Left ventricle myocardium superior (tissue), 1 donor: ENCODE data around the gene HIBADH. TPM values are rescaled to one million over a fixed set of nuclear protein-coding genes. Genes with fewer than 3 reads are reported as not detected.
"Not testable (repeated sequence)": the region's sequence is repeated elsewhere in the genome, so short reads cannot be mapped to it uniquely, and the experiment has no call there.

Experiments used
- ATAC-seq: fragments of 200-7000 bp; cut with Tn5 transposase; one replicate; pipeline ENCODE4 v1.9.1; 2020; ENCODE audit warnings: mild to moderate bottlenecking, moderate library complexity
- DNase-seq: peaks from one replicate; pipeline ENCODE4 v3.0.0-alpha.2; 2020
- intact Hi-C: fragments of 100-400 bp; cut with micrococcal nuclease; formaldehyde crosslinking; loops from one replicate; pipeline ENCODE4 v1.11.0; 2022
- total RNA-seq: library from RNA; stranded (reverse); fragmentation: NEBNext Ultra II Directional; extraction: Animal tissue kit (Norgen Biotek cat#: 25700); gene quantifications from one replicate; pipeline ENCODE4 v1.2.1, GENCODE V29; 2021
- donor health status: DM: no; HTN: yes; CAD: no; lungs with severe emphysema.

The HIBADH gene
- total RNA-seq, 1 donor from 2014 or later = 109 TPM

DNA sequence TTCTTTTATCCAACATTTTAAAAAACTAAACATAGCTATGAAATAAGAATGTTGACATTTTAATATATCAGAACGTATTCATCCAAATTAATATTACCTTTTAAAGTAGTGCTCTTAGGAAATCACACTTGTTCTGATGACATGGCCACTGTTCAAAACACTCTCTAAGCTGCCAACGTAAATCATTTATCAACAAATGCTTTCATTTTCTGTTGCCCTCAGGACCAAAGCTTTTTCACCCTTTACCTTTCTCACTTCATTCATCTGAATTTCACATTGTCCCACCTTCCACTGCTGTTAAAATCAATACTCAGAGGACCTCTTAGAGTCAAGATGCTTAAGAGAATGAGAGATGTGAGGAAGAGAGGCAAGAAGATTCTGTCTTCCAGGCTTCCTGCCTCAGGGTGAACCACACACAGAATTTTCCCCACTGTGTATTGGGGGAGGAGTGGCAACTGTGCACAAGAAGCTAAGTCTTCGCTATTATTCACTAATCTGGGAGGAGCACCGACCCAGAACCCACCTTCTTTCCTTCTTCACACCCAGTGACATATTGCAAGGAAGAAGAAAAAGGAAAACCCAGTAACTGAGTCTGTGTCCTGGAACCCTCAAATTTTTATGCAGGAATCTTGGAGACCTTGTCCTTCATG, 21.0 kb downstream of the HIBADH start:
- intact Hi-C loops = no loop called here
- DNase-seq (no peak), ATAC-seq (peak; percentile 60)

DNA sequence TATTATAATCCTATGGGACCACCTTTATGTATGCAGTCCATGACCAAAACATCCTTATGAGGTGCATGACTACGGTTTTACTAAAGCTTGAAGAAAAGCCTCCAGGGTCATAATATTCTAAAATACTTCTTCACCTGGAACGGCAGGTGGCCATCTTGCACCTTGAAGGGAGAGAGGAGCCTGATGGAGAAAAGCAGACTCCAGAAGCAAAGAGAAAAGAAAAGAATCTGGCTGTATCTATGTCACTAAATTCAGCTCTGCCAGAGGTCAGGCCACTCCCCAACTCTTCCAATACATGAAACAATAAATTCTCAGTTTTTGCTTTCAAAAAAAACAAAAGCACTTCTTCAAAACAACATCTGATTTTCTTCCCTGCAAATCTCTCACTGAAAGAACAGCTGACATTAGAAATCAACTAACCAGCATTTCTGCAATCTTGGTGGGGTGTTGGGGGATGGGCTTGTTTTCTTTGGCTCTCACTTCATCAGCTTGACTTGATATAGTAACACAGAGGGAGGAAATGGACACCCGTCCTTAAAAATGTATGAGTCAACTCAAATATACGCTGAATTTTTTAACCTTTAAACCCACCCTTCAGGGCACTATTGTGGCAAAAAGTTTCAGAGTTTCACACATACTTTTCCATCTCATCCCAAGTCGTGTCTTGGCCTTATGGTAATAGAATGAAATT, 21.7 kb downstream of the HIBADH start:
- ATAC-seq (peak; percentile 81), DNase-seq (no peak)
- intact Hi-C loops = no loop called here

DNA sequence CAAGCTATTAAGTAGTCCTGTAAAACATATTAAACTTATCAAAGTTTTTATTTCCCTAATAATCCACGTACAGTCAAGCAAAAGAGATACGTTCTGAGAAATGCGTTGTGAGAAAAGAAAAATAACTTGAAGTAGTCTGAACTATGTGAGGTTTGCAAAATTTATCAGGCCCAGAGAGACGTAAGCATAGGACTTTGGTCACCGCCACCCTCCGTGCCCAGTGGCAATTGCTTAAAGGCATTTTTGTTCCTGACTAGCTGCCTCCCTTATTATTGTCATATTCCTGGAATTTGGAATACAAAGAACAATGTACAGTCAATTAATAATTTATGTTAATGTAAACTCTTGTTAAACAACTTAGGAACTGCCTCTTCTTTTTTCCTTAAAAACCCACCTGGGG, 22.8 kb downstream of the HIBADH start:
- ATAC-seq (no peak), DNase-seq (no peak)
- intact Hi-C loops = no loop called here

DNA sequence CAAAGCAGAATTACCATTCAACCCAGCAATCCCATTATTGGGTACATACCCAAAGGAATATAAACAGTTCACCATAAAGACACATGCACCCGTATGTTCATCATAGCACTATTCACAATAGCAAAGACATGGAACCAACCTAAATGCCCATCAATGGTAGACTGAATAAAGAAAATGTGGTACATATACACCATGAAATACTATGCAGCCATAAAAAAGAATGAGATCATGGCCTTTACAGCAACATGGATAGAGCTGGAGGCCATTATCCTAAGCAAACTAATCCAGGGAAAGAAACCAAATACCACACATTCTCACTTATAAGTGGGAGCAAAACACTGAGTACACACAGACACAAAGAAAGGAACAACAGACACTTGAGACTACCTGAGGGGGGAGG, 23.6 kb downstream of the HIBADH start:
- intact Hi-C loops, DNase-seq, ATAC-seq: not testable (repeated sequence)

DNA sequence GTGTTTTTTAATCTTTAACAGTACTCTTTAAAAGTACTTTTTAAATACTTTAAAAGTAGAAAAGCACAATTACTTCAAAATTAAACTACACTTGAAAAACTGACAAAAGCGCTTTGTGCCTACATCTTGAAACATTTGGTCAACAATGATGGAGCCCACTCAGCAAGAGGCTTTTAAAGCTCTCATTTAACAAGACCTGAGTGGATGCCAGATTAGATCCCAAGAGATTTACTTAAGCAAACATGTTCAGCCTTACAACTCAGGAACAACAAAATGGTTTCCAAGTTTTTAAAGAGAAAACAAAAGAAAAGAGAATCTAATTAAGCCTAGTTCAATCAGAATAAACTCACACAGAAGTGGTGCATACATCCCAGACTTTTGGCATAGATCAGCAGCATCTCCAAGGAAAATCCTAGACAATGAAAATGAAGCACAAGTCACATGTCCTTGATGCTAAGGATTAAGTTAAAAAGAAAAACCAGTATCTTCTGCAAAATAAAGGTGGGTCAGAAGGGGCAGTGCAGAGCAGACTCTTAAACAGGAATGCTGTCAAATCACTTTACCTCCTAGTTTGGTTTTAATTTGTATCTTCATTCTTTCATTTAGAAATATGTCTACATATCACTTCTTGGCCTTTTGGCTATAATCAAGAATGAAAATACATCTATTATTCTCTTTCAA, 26.2 kb downstream of the HIBADH start:
- no peak for DNase-seq
- intact Hi-C loops = no loop called here
- peak; percentile 65 for ATAC-seq

DNA sequence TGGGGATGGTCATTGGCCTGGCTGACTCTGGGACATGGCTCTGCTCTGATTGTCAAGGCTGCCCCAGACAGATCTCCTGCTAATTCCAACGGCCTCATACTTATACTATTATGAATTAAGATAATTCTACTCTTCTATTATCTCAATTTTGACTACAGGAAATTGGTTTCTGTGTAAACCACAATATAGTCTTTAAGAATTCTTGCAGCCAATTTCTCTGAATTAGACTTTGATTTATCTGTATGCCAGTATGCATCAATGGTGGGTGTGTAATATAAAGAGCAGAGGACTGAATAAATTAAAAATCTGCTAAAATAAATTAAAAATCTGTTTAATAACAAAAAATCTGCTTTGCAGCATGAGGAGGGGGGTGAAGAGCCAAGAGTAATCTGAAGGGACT, 27.0 kb downstream of the HIBADH start:
- DNase-seq (no peak), ATAC-seq (no peak)
- intact Hi-C loops = no loop called here

DNA sequence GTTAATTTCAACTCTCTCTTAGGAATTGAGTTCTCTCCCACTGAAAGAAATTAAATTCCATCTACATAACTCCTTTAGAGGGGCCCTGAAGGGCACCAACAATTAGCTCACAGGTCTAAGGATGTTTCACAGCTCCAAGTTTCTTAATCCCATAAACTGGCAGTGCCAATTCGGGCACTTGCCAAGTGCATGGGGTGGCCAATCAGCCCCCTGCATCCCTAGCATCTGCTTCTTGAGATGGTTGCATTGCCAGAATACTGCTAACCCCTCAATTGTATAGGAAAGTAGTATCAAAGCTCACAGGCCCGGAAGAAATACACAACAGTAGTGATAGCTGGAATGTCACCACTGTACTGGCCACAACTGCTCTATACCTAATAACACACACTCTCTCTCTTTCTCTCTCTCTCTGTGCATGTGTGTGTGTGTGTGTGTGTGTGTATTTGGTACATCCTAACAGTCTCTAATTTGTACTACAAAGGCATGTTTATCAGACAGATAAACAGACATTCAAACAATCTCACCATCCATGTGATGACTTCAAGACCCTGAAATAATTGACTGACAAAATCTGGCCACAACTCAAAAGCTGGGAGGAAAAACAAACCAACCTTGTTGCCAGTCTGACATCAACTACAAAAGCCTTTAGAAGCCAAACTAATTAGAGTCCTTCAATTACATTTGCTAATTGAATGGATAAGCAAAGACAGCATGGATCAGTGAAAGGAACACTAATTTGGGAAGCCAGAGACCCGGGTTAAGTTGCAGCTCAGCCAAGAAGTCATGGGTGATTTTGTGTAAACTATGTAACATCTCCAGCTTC, 27.8 kb downstream of the HIBADH start:
- intact Hi-C loops = no loop called here
- DNase-seq = no peak
- ATAC-seq = no peak

DNA sequence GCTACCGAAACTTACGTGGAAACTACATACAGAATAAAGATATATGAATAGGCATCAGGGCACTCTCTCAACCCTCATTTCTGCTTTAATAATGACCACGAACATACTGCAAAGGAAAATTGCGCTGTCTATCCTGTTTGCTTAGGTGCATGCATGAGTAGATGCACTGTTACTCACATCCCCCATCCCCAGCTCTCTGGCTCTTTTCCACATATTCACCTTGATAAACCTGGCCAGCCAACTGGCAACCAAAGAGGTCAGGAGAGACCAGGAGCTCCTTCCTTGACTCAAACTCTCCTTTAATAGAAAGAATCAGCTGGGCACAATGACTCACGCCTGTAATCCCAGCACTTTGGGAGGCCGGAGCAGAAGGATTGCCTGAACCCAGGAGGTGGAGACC, 29.6 kb downstream of the HIBADH start:
- intact Hi-C loops = no loop called here
- ATAC-seq (no peak), DNase-seq (no peak)

DNA sequence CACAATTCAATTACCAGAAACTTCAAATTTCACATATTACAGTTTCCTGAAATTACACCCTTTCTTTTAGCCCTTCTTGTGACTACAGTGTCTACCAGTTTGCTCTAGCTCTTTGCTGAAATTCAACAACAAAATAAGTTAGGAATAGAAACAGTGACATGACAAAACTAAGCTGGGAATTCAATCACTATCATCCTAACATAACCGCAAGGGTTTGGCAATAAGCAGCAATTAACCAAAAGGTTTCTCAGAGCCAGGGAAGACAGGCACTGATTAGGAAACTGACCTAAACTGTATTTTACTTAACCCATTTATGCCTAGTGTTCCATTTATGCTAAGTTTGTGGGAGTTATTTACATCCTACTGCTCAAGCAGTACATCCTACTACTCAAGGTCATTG, 31.3 kb downstream of the HIBADH start:
- DNase-seq = no peak
- ATAC-seq = no peak
- intact Hi-C loops = no loop called here

DNA sequence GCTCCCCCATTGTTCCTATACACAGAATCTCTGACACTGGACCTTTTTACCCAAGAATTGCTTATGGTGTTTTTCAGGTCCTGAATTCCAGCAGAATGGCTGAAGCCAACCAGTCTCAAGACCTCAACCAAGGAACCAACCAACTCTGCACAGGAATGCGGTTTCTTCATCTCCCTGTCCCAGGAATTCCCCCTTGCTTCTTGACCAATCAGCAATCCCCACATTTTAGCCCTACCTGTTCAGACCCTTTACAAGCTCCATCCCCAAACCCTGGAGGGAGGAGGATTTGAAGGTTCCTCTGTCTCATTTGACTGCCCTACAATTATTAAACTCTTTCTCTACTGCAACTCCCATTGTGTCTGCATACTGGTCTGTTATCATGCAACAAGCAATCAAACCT, 35.5 kb downstream of the HIBADH start:
- intact Hi-C loops = no loop called here
- DNase-seq = no peak

DNA sequence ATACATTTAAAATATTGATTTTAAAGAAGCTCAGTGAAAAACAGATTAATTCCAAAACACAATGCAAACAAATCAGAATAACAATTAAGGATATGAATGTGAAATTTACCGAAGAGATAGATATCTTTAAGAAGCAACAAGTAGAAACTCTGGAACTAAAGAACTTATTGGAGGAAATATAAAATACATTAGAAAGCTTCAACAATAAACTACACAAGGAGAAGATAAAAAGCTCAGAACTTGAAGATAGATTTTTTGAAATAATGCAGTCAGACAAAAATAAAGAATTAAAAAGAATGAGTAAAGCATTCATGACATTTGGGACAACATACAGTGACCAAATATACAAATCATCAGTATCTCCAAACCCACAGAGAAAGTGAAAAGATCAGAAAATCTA, 43.2 kb downstream of the HIBADH start:
- DNase-seq = no peak
- no peak for ATAC-seq
- intact Hi-C loops = no loop called here

More for the DNA sequence above, 35.5 kb downstream of the HIBADH start:
- ATAC-seq = no peak

DNA sequence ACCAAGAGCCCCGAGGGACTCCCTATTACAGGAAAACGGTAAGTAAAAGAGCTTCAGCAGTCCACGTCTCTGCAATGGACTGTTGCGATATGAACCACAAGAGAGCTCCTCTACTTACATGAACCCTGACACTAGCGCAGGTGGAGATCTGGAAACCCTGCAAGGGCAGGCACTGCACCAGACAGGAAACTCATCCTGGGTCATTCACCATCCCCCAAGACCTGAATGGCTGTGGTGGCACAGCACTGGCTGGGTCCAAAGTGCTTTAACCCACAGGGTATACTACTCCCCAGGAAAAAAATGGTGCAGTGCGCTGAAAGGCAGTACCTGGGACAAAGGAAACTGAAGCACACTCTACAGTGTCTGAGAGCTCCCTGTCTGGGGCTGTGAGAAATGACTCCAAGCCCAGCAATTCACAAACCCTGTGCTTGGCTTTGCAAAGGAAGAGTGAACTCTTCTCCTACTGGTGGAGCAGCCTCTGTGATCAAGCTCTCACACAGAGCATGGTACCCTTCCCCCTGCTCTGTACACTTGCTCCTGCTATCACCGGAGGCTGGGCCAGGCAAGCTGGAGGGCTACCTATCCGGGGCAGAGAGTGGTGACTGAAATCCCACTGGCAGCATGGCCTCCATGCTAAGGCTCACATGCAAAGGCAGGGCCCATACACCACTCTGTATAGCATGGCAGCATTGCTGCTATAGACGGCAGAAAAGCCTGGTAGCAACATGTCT, 44.9 kb downstream of the HIBADH start:
- intact Hi-C loops = no loop called here
- DNase-seq (no peak), ATAC-seq (no peak)

DNA sequence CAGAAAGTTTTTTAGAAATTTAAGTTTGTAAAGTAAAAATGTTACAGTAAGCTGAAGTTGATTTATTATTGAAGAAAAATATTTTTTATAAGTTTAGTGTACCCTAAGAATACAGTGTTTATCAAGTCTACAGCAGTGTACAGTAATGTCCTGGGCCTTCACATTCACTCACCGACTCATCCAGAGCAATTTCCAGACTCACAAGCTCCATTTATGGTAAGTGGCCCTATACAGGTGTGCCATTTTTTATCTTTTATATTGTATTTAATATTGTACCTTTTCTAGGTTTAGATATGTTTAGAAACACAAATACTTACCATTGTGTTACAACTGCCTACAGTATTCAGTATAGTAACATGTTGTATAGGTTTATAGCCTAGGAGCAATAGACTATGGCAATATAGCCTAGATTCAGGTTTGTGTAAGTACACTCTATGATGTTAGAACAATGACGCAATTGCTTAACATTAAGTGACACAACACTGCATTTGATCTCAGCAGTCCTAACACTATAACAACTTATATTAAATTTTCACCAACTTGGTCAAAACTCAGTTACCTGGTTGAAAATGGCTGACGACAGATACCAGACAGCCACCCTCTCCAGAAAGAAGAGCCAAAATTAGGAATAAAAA, 45.7 kb downstream of the HIBADH start:
- intact Hi-C loops = no loop called here
- DNase-seq (no peak), ATAC-seq (no peak)

DNA sequence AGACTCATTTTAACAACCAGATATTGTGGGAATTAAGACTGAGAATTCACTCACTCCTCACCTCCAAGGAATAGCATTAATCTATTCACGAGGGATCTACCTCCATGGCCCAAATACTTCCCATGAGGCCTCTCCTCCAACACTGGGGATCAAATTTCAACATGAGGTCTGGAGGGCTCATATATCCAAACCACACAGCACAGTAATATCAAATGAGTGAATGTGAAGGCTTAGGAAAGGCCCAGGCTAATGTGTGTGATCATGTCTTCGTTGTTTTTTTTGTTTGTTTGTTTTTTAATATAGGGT, 46.5 kb downstream of the HIBADH start:
- DNase-seq (no peak), ATAC-seq (no peak)
- intact Hi-C loops = no loop called here

DNA sequence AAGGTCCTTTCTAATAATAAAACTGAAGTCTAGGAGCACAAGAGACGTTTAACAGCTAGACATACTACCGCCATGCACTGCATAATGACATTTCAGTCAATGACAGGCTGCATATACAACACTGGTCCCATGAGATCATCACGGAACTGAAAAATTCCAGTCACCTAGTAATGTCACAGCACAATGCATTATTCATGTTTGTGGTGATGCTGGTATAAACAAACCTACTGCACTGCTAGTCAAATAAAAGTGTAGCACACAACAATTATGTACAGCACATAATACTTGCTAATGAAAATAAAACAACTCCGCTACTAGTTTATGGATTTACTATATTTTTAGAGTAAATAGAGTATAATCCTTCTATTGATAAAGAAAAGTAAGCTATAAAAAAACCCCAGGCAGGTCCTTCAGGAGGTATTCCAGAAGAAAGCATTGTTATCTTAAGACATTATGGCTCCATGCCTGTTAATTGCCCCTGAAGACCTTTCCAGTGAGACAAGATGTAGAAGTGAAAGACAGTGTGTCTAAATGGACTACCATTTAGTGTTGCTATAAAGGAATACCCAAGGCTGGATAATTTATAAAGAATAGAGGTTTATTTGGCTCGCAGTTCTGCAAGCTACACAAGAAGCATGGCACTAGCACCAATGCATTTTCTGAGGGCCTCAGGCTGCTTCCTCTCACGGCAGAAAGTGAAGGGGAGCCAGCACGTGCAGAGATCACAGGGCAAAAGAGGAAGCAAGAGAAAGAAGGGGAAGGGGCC, 47.1 kb downstream of the HIBADH start:
- DNase-seq = no peak
- no peak for ATAC-seq
- intact Hi-C loops = no loop called here

DNA sequence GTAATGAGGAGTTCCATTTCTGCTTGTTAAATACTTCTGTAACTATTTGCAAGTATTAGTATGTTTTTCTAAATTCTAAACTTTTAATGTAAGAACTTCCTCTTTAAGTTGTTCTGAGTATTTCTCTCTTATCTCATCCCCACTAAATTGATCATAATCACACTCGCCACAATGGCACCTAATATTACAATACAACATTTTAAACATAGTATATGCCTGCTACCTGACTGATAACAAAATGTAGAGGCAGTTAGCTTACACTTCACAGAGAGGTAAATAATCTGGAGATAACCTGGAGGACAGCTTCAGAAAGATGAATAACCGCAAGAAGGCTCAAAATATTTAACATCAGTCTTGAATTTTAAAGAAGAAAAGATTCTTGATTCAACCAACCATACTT, 48.6 kb downstream of the HIBADH start:
- DNase-seq (no peak), ATAC-seq (no peak)
- intact Hi-C loops = no loop called here

DNA sequence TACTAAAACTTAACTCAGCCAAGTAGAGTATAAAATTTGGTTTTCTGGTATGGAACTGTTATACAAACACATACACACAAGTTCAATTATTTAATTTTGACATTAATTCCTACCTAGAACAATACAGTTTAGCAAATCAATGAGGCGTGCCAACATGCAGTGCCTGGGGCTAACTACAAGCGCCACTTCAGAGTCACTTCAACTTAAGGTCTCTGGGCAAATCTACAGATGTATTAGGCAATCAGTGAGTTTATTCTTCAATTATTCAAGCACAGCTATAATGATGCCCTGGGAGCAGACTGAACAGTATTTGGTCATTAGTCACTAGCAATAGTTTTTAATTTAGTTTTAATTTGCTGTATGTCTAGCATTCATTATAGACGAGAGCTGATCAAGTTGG, 51.6 kb downstream of the HIBADH start:
- DNase-seq (no peak), ATAC-seq (no peak)
- intact Hi-C loops = no loop called here

DNA sequence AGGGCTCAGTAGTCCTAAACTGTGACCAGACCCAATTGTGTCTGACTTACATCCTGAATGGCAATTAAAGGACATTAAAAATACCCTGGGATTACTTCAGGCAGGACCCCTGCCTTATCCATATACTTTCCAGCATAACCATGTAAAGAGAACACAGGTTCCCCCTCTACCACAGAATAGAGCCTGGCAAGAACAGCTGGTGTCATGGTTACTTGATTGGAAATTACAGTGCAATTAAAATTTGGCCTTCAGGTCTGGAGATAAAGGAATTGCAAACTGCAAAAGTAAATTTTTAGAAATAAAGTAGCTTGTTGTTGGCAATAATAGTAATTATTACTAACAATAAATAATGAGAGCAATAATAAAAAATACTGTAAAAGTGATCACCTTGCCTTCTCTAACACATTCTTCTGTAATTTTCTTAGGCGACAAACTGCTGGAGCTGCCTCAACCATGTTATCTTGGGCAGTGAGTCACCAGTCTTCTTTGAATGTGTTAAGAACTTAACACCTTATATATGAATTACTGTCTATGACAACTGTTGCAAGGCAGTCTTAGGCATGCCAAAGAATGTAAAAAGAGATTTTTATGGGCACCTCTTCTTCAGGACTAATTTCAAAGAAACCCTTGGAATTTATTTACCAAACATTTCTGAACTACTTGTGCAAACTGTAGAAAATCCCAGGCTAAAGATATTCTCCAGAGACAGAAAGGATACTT, 53.7 kb downstream of the HIBADH start:
- intact Hi-C loops = no loop called here
- ATAC-seq (no peak), DNase-seq (no peak)
